COR-L47 (cell line): Measurements from ENCODE around the gene CDH23.

ENCODE experiments used
- DNase-seq: peaks from one replicate; lab custom pipeline; 2025; lab: John Stamatoyannopoulos, UW

The CDH23 gene

GRCh38 chr10:71743866-71744265 is 347.1 kb downstream of the CDH23 start:
- no peak for DNase-seq

- no peak for DNase-seq
Observed at GRCh38 chr10:71744897-71745663, 348.4 kb downstream of the CDH23 start.

DNA sequence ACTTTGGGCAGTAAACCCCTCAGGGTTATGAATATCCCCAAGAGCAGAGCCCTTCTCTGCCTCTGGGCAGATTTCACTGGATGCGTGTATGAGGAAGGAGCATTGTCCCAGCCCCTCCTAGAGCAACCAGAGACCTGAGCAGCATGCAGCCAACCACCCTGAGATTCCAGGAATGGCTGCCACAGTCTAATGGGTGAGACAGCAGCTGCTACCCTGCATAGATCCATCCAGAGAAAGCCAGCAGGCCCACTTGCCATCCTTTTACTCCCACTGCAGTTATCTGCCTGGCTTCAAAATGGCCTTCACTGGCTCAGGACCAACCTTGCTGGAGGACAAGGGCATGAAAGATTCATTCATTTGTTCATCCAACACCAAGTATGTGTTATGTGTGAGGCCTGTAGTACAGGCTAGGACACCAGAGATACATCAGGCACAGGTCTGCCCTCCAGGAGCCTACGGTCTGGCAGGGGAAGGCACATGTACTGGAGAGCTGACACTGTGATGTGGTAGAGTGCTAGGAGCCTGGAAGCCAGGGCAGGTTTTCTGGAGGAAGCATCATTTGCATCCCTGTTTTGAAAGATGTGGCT is 349.0 kb downstream of the CDH23 start:
- no peak for DNase-seq

DNA sequence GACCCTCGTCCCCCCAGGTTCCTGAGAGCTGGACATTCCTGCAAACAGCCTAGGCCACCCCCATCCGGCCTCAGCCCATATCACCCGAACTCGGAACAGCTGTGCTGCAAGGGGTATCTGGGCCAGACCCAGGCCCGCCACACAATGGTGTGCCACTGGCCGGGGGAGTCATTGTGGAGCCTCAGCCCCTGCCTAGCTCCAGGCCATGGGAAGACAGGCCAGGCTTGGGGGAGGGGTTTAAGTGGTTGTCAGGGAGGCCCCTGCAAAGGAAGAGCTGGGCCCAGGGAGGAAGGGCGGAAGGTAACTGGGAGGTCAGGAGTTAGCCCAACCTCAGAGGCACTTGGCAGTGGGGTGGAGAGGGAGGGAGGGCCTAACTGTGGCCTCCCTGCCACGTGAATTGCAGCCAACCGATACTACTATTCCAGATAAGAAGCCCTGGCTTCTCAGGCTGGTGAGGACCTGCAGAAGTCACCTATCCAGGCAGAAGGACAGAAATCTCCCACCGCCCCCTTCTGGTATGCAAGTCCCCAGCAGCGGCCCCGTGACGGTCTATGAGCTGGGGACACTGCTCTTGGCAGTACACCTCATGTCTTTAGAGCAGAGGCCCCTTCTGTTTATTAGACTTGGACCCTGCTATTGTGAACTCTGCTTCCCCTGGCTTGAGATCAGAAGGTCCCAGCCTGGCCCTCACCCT is 349.8 kb downstream of the CDH23 start:
- no peak for DNase-seq

- DNase-seq: no peak
Observed at GRCh38 chr10:71747039-71747531, 350.4 kb downstream of the CDH23 start.

GRCh38 chr10:71747551-71748523 is 351.1 kb downstream of the CDH23 start:
- DNase-seq: no peak

DNA sequence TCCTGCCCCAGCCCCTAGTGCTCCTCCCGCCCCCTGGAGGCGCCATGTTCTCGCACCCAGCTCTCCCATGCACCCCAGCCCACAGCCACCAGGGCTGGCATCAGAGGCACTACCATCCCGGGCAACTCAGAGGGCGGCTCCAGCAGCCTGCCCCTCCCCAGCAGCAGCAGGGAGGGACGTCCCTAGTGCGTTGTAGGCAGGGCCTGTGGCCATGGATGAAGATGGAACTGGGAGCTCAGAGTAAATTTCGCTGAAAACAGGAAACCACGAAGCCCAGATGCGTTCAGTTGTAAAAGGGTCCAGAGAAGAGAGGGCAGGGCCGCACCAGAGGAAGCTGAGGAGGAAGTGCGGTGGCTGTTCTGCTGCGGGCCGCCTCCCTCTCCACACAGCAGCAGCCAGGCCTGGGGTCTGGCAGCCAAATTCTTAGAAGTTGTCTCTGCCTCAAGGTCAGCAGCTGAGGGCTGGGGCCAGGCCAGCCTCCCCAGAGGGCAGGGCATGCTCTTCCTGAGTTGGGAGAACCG is 352.0 kb downstream of the CDH23 start:
- no peak for DNase-seq

GRCh38 chr10:71749396-71749795 is 352.7 kb downstream of the CDH23 start:
- no peak for DNase-seq

- DNase-seq: no peak
Observed at GRCh38 chr10:71750124-71750841, 353.6 kb downstream of the CDH23 start.

GRCh38 chr10:71750986-71751385 is 354.3 kb downstream of the CDH23 start:
- DNase-seq: no peak

DNA sequence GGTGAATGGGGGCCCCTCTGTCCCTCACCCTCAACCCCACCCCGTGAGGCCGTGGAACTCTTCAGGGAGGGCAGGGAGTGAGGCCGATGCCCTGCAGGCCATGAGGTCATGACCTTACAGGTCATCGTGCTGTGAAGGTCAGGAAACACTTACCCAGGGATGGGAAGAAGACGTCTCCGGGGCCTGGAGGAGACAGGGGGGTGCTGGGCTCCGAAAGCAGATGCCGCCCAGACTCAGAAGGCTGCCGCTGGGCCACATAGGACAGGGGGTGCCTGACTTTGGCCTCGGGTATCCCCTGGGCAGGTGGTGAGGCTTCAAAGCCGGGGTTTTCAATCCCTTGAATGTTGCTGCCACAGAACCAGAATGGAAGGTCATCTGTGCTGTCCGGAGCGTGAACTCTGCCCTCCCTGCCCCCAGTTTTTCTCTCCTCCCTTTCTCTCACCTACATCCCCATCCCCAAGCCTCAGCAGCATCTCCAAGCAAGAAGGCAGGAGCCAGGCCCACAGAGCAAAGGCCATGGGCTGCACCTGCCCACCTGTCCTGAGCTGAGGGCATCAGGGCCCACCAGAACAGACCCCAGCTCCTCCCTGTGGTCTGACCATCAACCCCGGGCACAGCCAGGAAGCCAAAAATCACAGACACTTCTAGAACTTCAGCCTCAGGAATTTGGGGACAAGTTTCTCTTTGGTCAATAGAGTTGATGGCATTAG is 354.9 kb downstream of the CDH23 start:
- no peak for DNase-seq

GRCh38 chr10:71752391-71753090 is 355.8 kb downstream of the CDH23 start:
- no peak for DNase-seq

- no peak for DNase-seq
Observed at GRCh38 chr10:71753091-71753959, 356.6 kb downstream of the CDH23 start.

- DNase-seq: no peak
Observed at GRCh38 chr10:71753960-71754505, 357.3 kb downstream of the CDH23 start.

GRCh38 chr10:71754562-71754961 is 357.8 kb downstream of the CDH23 start:
- DNase-seq: no peak

- DNase-seq: no peak
Observed at GRCh38 chr10:71755179-71755879, 358.6 kb downstream of the CDH23 start.

GRCh38 chr10:71756311-71757191 is 359.8 kb downstream of the CDH23 start:
- no peak for DNase-seq
